ENCODE measurements around the gene TMED8.

DNA sequence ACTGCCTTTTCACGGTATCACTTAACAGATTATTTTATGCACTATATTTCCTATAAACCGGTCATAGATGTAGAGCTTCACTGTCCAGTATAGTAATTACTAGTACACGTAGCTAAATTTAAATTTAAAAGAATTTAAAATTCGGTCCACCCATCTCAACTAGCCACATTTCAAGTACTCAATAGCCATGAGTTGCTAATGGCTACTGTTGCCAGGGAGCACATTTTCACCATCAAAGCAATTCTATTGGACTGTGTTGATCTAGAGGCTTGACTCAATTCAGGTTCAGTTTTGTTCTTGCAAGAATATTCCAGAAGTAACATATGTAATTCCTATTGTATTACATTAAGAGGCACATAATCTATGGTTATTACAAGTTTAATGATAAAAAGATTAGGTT, 20.0 kb downstream of the TMED8 start:
- TF ChIP-seq, protein P1, sequence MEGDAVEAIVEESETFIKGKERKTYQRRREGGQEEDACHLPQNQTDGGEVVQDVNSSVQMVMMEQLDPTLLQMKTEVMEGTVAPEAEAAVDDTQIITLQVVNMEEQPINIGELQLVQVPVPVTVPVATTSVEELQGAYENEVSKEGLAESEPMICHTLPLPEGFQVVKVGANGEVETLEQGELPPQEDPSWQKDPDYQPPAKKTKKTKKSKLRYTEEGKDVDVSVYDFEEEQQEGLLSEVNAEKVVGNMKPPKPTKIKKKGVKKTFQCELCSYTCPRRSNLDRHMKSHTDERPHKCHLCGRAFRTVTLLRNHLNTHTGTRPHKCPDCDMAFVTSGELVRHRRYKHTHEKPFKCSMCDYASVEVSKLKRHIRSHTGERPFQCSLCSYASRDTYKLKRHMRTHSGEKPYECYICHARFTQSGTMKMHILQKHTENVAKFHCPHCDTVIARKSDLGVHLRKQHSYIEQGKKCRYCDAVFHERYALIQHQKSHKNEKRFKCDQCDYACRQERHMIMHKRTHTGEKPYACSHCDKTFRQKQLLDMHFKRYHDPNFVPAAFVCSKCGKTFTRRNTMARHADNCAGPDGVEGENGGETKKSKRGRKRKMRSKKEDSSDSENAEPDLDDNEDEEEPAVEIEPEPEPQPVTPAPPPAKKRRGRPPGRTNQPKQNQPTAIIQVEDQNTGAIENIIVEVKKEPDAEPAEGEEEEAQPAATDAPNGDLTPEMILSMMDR (IDR thresholded peaks at IDR 0.05) = no peak
- no peak for TF ChIP-seq POLR2A (IDR thresholded peaks at IDR 0.05)

Data from body of pancreas (tissue), 4 donors.